Daoy (cell line): ENCODE measurements around the gene HSP90AB1. TPM values are rescaled to one million over a fixed set of nuclear protein-coding genes. Genes with fewer than 3 reads are reported as not detected.
A peak's percentile ranks its signal among the peaks of the same experiment; 100 is the strongest.
"Not testable (repeated sequence)": the region's sequence is repeated elsewhere in the genome, so short reads cannot be mapped to it uniquely, and the experiment has no call there.

Experiments
- DNase-seq: peaks from one replicate; pipeline ENCODE4 v3.0.0-alpha.2; 2015; ENCODE audit warnings: low read depth
- total RNA-seq: library from RNA; depleted of rRNA; stranded (reverse); fragments of >200 nt; shearing (Covaris generic); gene quantifications from 2 replicates; pipeline ENCODE4 v1.2.3, GENCODE V29; 2014

HSP90AB1 gene
- total RNA-seq, 1 experiment from 2014 or later: 2,780 TPM

GRCh38 chr6:44222486-44223318 is 24.2 kb upstream of the HSP90AB1 start:
- peak; percentile 42 for DNase-seq

- DNase-seq: peak; percentile 89
Measured at GRCh38 chr6:44223319-44224028, 23.4 kb upstream of the HSP90AB1 start, which contains the start of gene SLC29A1. SLC29A1 (plus strand) TSS chr6:44223595; CDS start chr6:44227314, 3,719 bp downstream.

GRCh38 chr6:44224029-44224964 is 22.6 kb upstream of the HSP90AB1 start:
- DNase-seq: peak; percentile 68

- DNase-seq: no peak
Measured at GRCh38 chr6:44224965-44225305, 22.0 kb upstream of the HSP90AB1 start.

DNA sequence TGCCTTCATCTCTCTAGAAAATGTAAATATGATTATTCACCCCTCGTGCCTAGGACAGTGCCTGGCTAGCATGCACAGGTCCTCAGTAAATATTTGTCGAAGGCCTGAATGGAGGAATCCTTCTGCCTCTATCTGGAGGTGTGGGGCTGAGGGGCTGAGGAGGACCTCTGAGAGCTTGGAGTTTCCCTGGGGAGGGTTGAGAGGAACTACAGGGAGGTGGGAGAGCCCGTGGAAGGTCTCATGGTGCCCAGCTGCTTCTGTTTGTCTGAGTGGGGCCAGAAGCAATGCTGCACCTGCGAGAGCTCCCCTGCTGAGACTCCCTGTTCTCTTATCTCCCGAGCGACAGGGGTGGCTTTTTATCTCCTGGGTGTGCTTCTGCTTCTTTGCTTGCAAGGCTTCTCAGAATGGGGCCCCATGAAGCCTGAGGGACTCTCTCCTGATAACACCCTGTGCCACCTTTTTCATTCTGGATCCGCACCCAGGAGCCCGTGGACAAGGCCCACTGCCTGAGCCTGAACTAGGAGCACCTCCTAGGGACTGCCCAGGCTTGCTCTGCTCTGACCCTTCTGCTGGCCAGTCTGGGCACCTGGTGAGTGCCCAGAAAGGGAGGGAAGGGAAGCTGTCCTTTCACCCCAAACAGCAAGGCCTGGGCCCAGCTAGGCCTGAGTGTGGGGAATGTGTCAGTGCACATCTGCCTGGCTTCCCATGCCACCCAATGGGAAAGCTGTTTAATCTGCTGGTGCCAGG is 21.1 kb upstream of the HSP90AB1 start:
- DNase-seq: no peak

DNA sequence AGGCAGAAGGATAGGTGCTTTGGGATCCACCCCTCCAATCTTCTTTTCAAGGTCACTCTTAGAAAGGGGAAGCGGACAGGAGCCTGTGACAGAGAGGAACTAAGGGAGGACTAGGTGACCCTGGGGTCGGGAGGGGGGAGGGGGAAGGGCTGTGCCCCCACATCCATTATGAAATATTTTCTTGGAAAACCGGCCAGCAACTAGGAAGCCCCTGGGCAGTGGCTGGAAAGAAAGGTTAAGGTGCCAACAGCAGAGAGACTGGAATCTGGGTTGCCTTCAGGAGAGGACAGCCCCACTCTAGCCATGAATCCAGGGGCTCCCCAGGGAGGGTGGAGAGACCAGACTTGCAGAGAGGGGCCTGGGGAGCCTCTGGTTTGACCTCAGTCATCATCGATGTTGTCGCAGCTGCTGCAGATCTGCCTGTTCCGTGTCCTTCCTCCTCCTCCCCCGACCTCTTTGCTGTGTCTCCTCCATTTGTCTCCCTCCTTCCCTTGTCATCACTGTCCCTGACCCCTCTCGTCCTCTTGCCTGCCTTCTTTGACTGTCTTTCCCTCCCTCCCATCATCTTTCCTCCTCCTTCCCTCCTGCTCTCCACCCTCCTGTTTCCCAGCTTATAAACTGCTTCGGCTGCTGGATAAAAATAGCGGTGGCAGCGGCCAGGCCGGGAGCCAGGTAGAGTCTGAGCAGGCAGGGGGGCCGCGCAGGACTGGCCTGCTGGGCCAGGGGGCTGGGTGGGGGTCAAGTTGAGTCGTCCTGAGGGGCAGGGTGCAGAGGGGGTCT is 20.3 kb upstream of the HSP90AB1 start:
- DNase-seq: no peak

DNA sequence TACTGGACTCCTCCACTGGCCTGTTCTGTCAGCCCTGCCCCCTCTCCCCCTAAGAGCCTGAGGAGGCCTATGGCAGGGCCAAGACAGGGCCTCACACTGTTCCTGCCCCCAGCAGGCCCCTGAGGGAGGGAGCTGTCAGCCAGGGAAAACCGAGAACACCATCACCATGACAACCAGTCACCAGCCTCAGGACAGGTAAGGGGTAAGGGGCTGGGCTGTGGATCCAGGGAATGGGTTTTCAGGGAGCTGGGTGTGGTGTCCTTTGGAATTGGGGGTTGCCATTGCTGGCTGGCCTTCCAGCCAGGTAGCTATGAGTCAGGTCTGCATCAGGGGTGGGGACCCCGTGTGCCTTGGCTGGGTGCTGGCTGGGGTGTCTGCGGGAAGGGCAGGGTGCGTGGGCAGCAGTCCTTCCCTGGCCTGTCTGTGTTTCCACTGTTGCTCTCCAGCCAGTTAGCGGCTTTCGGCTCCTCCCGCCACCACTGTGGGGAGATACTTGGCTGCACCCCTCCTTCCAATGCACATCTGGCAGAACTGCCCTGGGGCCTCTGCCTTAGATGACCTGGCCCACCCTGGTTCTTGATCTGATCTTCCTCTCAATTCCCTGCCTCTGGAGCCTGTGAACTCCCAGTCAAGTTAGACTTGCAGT is 19.6 kb upstream of the HSP90AB1 start:
- DNase-seq: no peak

- DNase-seq: no peak
Measured at GRCh38 chr6:44228031-44228430, 18.9 kb upstream of the HSP90AB1 start.

DNA sequence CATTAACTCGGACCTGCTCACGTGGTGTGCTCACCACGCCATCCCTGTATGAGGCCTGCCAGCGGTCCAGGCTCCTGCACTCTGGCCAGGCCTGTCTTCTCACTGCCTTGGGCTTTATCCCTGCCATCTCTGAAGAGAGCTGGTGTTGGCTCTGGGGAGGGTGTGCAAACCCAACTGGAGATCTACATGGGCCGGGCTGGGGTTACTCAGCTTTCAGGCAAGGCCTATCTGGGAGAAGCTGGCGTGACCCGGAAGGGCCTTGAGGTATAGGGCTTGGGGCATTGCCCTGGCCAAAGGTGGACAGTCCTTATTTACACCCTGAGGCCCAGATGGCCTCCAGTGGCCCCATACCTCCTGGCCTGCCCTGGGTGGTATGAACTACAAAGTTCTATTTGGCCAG is 18.5 kb upstream of the HSP90AB1 start:
- DNase-seq: no peak

- no peak for DNase-seq
Measured at GRCh38 chr6:44228836-44229235, 18.1 kb upstream of the HSP90AB1 start.

DNA sequence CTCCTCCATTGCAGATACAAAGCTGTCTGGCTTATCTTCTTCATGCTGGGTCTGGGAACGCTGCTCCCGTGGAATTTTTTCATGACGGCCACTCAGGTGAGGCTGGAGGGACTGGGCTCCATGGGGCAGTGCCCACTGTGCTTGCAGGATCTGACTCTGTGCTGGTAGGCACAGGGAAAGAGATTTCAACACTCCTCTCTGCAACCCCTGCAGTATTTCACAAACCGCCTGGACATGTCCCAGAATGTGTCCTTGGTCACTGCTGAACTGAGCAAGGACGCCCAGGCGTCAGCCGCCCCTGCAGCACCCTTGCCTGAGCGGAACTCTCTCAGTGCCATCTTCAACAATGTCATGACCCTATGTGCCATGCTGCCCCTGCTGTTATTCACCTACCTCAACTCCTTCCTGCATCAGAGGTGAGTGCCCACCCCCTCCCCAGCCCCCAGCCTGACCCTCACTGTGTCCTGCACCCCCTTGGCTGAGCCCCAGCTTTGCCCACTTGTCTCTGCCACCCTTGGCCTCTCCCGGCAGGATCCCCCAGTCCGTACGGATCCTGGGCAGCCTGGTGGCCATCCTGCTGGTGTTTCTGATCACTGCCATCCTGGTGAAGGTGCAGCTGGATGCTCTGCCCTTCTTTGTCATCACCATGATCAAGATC is 17.4 kb upstream of the HSP90AB1 start:
- no peak for DNase-seq

DNA sequence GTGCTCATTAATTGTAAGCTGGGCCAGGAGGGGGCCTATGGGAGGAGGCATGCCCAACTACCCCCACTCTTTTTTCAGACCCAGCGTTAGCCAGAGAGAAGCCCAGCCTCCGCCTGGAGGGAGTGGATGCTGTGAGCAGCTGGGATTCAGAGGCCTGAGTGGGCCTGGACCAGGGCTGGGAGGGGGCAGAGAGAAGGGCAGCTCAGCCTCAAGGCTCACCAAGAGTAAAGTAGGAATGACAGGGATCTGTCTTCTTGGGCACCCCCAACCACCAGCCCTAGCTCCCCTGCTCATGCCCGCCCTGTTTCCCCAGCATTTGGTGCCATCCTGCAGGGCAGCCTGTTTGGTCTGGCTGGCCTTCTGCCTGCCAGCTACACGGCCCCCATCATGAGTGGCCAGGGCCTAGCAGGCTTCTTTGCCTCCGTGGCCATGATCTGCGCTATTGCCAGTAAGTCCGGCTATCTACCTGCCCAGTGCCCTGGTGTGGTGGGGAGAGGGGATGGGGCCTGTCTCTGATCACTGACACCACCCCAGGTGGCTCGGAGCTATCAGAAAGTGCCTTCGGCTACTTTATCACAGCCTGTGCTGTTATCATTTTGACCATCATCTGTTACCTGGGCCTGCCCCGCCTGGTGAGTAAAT is 16.7 kb upstream of the HSP90AB1 start:
- DNase-seq: no peak

DNA sequence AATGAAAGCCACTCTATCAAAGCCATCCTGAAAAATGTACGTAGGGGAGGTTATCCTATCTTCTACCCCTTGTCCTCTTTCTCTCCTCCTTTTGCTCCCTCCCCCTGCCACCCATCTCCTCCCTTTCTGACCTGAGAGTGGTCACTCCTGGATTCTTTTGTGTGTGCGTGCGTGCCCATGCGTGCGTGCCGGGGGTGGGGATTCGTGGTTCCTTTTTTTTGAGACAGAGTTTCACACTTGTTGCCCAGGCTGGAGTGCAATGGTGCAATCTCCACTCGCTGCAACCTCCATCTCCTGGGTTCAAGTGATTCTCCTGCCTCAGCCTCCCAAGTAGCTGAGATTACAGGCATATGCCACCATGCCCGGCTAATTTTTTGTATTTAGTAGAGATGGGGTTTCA is 15.5 kb upstream of the HSP90AB1 start:
- DNase-seq: not testable (repeated sequence)

- DNase-seq: no peak
Measured at GRCh38 chr6:44232676-44233566, 14.0 kb upstream of the HSP90AB1 start.

GRCh38 chr6:44233567-44234100 is 13.3 kb upstream of the HSP90AB1 start:
- DNase-seq: no peak

DNA sequence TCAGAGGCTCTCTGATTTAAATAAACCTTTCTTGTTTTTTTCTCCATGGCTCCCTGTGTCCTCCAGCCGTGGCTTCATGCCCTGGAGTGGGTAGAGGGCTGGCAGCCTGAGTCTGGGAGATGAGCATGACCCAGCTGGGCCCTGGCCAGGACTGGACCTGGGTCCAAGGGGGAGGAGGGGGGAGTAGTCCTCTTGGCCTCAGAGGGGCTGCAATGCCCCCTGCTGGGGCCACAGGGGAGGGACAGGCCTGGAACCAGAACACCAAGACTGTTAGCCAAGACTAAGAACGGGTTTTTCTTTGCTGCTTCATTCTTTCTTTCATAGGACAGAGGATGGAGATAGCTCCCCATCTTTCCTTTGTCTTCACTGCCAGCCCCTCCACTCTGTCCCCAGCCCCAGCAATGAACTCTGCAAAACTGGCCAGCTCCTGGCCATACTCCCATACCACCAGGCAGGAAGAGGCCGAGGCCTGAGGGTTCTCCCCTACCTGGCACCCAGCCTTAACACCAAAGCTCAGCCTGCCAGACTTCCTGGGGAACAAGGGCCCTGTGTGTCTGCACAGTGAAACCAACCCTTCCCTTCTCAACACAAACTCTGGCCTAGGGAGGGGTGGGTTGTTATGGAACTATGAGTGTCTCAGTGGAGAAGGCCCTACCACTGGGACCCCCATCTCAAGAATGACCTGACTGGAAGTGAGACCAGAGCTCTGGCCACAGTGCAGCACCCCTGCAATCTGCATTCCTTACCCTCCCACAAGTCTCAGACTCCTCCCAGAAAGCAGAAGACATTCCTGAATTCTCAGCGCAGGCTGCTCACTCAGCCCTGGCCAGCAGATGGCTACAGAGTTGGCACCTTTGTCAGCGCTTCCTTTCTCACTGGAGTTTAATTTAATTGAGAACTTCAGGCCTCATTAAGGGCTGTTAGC is 12.5 kb upstream of the HSP90AB1 start:
- peak; percentile 77 for DNase-seq
